Suprapubic skin (tissue), 4 donors: ENCODE data around the gene PRDM12.

Experiments
- CTCF ChIP-seq, 2 donors: fragments of 200-600 bp in 1 of 2; fragments of 450-650 bp in 1 of 2; sonication (generic) in 1 of 2; IDR thresholded peaks; one replicate each; pipeline ENCODE4 v1.5.1; 2016 to 2019; ENCODE audit warnings: antibody characterized with exemption in 2 of 2, mild to moderate bottlenecking in 1 of 2, moderate library complexity in 1 of 2
- POLR2A ChIP-seq, 2 donors: fragments of 450-650 bp; IDR thresholded peaks; one replicate each; pipeline ENCODE4 v1.6.1; 2017; ENCODE audit warnings: antibody characterized with exemption in 2 of 2, mild to moderate bottlenecking in 2 of 2, moderate library complexity in 2 of 2
- POLR2AphosphoS5 ChIP-seq, 3 donors: sonication (generic); formaldehyde crosslinking; IDR thresholded peaks; one replicate each; pipeline ENCODE4 v1.6.1; 2017; ENCODE audit warnings: antibody characterized with exemption in 3 of 3

GRCh38 chr9:130639124-130639765, 25.1 kb upstream of the PRDM12 start:
- no peak for TF ChIP-seq POLR2A (IDR thresholded peaks at IDR 0.05)
- TF ChIP-seq CTCF (IDR thresholded peaks at IDR 0.05), result no peak
- TF ChIP-seq POLR2AphosphoS5 (IDR thresholded peaks at IDR 0.05), result no peak
